GM15510 (cell line): ENCODE results near the gene CWC27.

Experiments used
- POLR2A ChIP-seq: IDR thresholded peaks from 3 replicates; pipeline ENCODE4 v1.6.1; 2011; ENCODE audit warnings: borderline replicate concordance; ENCODE audit not compliant: insufficient read length; ENCODE audit errors: extremely low read depth

Gene CWC27

GRCh38 chr5:65020492-65020891 is 251.8 kb downstream of the CWC27 start:
- no peak for TF ChIP-seq POLR2A

GRCh38 chr5:65021527-65022226 is 252.9 kb downstream of the CWC27 start:
- TF ChIP-seq POLR2A = no peak

GRCh38 chr5:65022932-65023331 is 254.2 kb downstream of the CWC27 start:
- TF ChIP-seq POLR2A = no peak

- no peak for TF ChIP-seq POLR2A
Measured at GRCh38 chr5:65024681-65025080, 256.0 kb downstream of the CWC27 start.

GRCh38 chr5:65026816-65027548 is 258.3 kb downstream of the CWC27 start:
- no peak for TF ChIP-seq POLR2A

- TF ChIP-seq POLR2A = no peak
Measured at GRCh38 chr5:65029178-65029577, 260.4 kb downstream of the CWC27 start.

GRCh38 chr5:65030056-65030455 is 261.3 kb downstream of the CWC27 start:
- no peak for TF ChIP-seq POLR2A

- TF ChIP-seq POLR2A = no peak
Measured at GRCh38 chr5:65032250-65032649, 263.5 kb downstream of the CWC27 start.

GRCh38 chr5:65034029-65034812 is 265.5 kb downstream of the CWC27 start:
- no peak for TF ChIP-seq POLR2A

- no peak for TF ChIP-seq POLR2A
Measured at GRCh38 chr5:65034813-65035209, 266.1 kb downstream of the CWC27 start.

GRCh38 chr5:65035211-65036206 is 266.8 kb downstream of the CWC27 start:
- TF ChIP-seq POLR2A = peak; percentile 61

- TF ChIP-seq POLR2A = no peak
Measured at GRCh38 chr5:65037831-65038815, 269.4 kb downstream of the CWC27 start.

GRCh38 chr5:65041296-65042158 is 272.8 kb downstream of the CWC27 start:
- no peak for TF ChIP-seq POLR2A

- TF ChIP-seq POLR2A = no peak
Measured at GRCh38 chr5:65043843-65044359, 275.2 kb downstream of the CWC27 start.
